HG03457 (cell line): Measurements from ENCODE around the gene OGFR.

Experiments used
- ATAC-seq: cut with Tn5 transposase; IDR thresholded peaks from one replicate; pipeline ENCODE4 v1.9.1; 2021; ENCODE audit warnings: moderate number of reproducible peaks; ENCODE audit not compliant: unreplicated experiment

The OGFR gene

GRCh38 chr20:62856931-62857619 is 52.4 kb downstream of the OGFR start:
- ATAC-seq: no peak

- ATAC-seq: no peak
These were observed 53.6 kb downstream of the OGFR start for GRCh38 chr20:62858058-62858830.

GRCh38 chr20:62859721-62860120 is 55.1 kb downstream of the OGFR start:
- no peak for ATAC-seq

- ATAC-seq: peak; percentile 11
These were observed 55.8 kb downstream of the OGFR start for GRCh38 chr20:62860391-62860923.

DNA sequence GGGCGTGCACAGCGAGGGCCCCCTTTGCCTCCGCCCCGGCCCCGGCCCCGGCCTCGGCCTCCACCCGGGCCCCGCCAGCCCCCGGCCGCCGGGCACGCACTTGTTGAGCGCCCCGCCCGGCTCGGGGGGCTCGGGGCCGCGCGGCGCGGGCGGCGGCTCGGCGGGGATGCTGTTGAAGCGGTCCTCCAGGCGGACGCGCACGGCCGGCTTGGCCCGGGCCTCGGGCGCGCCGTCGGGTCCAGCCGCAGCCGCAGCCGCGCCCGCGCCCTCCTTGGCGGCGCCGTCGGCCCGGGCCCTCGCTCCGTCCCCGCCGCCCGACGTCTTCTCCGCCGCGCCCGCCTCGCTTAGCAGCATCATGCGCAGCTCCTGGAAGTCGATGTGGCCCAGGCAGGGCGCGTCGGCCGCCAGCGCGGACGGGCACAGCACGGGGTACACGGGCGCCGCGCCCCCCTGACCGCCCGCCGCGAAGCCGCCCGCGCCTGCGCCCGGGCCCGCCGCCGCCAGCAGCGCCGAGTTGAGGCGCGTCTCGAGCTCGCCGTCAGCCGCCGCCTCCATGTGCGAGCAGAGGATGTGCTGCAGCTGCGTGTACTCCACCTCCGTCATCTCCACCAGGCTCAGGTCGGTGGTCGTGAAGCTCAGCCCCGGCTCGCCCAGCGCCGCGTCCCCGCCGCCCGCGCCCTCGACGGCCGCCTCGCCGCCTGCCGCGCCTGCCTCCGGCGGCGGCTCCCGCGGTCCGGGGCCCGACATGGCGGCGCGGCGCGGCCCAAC is 56.5 kb downstream of the OGFR start:
- peak; percentile 23 for ATAC-seq

- peak; percentile 44 for ATAC-seq
These were observed 57.2 kb downstream of the OGFR start, which contains the start of gene TCFL5 for GRCh38 chr20:62861726-62862336. TSS of gene TCFL5 (minus strand) at chr20:62861822. CDS start at chr20:62861670, 152 bp downstream.
